Upper lobe of left lung (tissue), 4 donors: ENCODE data around the gene FBXW8.

Experiments
- POLR2A ChIP-seq, 4 donors: fragments of 450-650 bp; IDR thresholded peaks; one replicate each; pipeline ENCODE4 v1.5.1; 2016 to 2017; ENCODE audit warnings: antibody characterized with exemption in 4 of 4, mild to moderate bottlenecking in 2 of 4
- POLR2AphosphoS5 ChIP-seq, 2 donors: sonication (generic); formaldehyde crosslinking; IDR thresholded peaks; one replicate each; pipeline ENCODE4 v1.5.1; 2017; ENCODE audit warnings: antibody characterized with exemption in 2 of 2
- TF ChIP-seq, protein P1 (sequence below), 6 experiments: fragments of 450-650 bp in 4 of 6; fragments of 200-600 bp in 2 of 6; sonication (generic) in 2 of 6; IDR thresholded peaks; one replicate each; pipeline ENCODE4 v1.5.1; 2016 to 2019; ENCODE audit warnings: antibody characterized with exemption in 6 of 6

- TF ChIP-seq, protein P1, sequence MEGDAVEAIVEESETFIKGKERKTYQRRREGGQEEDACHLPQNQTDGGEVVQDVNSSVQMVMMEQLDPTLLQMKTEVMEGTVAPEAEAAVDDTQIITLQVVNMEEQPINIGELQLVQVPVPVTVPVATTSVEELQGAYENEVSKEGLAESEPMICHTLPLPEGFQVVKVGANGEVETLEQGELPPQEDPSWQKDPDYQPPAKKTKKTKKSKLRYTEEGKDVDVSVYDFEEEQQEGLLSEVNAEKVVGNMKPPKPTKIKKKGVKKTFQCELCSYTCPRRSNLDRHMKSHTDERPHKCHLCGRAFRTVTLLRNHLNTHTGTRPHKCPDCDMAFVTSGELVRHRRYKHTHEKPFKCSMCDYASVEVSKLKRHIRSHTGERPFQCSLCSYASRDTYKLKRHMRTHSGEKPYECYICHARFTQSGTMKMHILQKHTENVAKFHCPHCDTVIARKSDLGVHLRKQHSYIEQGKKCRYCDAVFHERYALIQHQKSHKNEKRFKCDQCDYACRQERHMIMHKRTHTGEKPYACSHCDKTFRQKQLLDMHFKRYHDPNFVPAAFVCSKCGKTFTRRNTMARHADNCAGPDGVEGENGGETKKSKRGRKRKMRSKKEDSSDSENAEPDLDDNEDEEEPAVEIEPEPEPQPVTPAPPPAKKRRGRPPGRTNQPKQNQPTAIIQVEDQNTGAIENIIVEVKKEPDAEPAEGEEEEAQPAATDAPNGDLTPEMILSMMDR (IDR thresholded peaks at IDR 0.05) = no peak
- TF ChIP-seq POLR2A (IDR thresholded peaks at IDR 0.05) (no peak), POLR2AphosphoS5 (IDR thresholded peaks at IDR 0.05) (no peak)
Measured at GRCh38 chr12:117040496-117040895, 129.7 kb downstream of the FBXW8 start.
